Kidney glomerular epithelial cell (primary cell): Measurements from ENCODE around the gene CHCHD6.

Experiments used
- DNase-seq: peaks from one replicate; lab custom pipeline; 2025; lab: John Stamatoyannopoulos, UW

The CHCHD6 gene

DNA sequence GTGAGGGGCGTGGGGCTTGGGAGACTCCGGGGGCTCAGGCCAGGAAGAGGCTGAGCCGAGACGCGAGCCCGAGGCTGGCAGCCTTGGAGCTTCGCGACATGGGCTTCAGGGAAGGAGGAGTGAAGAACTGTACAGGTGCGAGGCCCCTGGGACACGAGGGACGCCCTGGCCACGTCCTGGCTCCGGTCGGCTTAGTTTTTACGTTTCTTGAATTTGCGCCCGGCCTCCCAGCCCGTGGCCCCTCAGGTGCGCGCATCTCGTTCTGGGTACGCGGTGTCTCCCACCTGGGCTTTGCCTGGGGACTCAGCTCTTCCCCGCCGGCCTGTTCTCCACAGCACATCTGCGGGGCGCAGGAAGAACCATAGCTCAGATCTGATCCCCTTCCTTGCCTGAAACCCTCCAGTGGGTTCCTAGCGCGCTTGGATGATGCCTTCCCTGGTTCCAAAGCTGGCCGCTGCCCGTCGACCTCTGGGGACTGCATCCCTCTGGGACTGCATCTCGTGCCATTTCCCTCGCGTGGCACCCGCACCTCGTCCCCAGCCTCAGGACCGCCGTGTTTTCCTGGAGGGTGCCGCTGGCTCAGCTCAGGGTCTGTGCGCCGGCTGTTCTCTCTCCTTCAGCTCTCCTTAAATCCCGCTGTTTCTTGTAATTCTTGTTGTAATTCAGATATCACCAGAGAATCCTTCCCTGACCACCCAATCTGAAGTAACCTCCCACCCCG, 614 bp downstream of the CHCHD6 start:
- DNase-seq, result no peak

GRCh38 chr3:126706631-126707030, 2.6 kb downstream of the CHCHD6 start:
- DNase-seq, result no peak

- DNase-seq, result no peak
These were observed 7.2 kb downstream of the CHCHD6 start for GRCh38 chr3:126711121-126711760.

- no peak for DNase-seq
These were observed 9.2 kb downstream of the CHCHD6 start for GRCh38 chr3:126713199-126713598.

DNA sequence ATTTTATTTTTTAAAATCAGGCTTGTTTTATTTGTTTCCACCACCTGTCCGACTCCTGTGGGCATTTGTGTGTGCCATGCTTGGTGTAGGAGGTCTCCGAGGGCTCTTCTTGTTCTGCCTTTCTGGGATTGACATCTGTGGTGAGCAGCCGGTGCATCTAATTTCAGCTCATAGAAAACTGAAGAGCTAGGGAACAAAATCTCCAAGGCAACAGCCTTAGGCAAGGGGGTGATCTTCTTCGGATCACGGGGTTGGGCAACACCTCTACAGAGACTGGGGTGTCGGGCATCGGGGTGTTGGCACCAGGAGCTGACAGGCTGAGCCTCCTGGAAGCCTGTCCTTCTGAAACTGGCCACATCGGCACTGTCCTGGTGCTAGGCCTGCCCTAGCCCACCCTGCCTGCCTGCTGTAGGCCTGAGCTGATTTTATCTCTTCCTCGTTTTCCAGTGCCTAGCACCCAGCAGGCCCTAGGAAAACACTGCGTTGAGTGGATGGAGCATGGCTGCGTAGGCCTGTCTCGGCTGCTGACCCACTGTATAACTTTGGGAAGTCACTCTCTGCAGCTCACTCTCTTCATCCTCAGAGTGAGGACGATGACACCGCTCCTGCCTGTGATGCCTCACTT, 10.3 kb downstream of the CHCHD6 start:
- DNase-seq, result no peak

DNA sequence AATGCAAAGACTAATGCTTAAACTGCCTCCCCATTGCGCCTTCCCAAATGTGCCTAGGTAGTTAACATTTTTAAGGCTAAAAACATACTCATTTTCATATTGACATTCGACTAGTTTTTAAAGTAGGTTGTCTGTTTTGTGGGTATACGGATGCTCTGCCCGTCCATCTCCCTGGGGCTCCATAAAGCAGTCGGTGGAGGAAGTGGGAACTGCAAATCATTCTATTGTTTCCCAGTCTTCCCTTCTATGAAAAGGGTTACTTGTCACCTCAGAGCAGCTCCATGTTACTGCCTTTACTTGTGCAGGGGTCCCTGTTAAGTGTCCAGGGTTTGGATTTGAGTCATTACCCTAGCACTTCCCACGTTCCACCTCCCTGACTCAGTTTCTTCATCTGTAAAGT, 10.9 kb downstream of the CHCHD6 start:
- DNase-seq, result no peak

- DNase-seq, result no peak
These were observed 11.4 kb downstream of the CHCHD6 start for GRCh38 chr3:126715432-126715831.

GRCh38 chr3:126716057-126716456, 12.0 kb downstream of the CHCHD6 start:
- no peak for DNase-seq

- no peak for DNase-seq
These were observed 14.8 kb downstream of the CHCHD6 start for GRCh38 chr3:126718561-126719445.

DNA sequence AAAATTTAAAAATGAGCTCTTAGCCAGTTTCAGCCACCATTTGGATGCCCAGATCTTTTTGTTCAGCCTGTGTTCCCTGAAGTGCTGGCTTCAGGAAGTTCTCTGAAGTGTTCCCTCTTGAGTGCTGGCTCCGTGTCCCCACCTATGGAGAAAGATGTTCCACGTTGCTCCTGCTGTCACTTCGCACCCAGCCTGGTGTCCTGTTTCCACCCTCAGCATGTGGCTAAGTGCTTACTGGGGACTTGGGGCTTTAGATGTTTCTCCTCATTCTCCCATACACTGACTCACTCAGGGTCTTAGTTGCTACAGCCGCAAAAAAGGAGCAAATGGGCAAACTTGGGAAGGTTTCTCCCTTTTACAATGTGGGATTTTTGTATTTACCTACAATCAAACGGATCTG, 16.6 kb downstream of the CHCHD6 start:
- no peak for DNase-seq

DNA sequence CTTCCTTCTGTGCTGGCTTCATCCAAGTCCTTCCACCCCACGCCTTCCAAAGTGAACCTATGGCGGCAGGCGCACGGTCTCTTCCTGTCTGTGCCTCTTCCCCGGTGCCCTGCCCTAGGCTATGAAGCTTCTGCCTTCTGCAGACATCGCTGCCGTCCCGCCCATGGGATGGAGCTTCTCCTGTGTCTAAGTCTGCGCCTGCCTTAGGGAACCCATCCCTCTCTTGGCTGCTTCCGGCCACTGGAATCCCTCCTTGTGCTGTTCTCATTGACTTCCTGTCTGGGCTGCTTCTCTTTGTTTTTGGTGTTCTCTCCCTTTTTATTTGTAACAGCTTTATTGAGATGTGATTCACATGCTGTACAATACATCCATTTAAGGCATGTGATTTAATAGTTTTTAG, 17.2 kb downstream of the CHCHD6 start:
- no peak for DNase-seq

DNA sequence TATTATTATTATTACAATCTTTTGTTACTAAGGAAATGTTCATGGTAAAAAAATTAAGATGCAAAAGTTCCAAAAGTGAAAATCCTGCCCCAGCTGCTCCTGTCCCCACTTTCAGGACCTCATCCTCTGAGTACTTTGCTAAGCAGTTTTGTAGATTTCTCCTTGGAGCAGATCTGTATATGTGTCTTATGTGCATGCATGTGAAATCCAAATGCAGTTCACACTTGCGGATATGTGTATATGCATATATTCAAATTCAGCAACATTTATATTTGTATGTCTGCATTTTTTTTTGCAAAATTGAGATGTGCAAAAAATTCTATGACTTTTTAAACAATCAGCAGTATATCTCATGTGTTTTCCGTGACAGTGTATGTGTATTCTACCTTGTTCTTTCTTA, 19.2 kb downstream of the CHCHD6 start:
- DNase-seq, result no peak

- DNase-seq, result no peak
These were observed 19.8 kb downstream of the CHCHD6 start for GRCh38 chr3:126723801-126724200.

DNA sequence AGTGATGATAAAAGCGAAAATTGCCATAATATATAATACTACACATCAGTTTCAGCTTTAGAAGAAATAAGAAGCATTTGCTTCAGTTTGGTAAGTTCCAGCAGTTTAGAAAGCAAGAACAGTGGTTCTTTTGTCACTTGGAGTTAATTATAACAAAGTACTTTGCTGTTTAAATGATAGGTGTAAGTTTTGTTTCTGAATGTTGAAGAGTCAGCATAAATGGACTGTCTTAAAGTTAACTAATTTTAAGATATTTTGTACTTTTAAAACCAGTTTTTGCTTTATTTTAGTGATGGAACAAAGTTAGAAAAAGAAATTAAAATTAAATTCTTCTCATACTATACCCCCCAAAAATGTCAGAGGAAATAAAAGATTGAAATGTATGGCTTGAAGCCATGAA, 24.6 kb downstream of the CHCHD6 start:
- DNase-seq, result no peak

- DNase-seq, result no peak
These were observed 26.3 kb downstream of the CHCHD6 start for GRCh38 chr3:126730376-126730775.

GRCh38 chr3:126731044-126731443, 27.0 kb downstream of the CHCHD6 start:
- DNase-seq, result no peak

DNA sequence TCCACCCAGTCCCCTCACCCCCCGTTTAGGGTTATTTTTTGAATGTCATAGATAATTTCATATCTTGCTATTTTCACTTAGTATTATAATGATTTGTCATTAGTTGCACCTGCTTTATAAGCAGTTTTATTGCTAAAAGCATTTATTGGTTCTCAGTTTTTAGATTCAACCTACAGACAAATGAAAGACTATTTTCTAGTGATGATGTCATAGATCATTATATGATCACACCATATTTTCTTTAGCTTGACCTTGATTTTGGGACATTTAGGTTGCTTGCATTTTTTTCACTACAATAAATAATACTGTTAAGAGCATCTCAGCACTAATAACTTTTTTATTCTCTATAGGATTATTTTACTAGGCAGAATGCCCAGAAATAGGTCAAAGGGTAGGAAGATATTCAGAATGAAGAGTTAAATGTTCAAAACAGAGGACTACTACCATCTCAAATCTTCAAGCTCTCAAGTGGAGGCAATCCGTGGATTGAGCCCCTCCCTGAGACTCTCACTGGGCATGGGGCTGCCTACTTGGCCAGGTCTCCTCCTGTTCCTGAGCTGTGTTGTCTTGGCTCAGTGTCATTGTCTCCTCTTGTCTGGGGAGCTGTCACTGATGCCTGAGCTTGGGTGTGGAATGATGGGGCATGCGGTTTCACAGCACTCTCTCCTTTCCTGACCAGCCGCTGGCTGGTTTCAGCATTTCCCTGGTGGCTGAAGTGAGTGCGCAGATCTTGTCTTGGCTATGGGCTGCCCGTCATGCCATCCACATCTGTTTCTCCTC, 28.4 kb downstream of the CHCHD6 start:
- no peak for DNase-seq

DNA sequence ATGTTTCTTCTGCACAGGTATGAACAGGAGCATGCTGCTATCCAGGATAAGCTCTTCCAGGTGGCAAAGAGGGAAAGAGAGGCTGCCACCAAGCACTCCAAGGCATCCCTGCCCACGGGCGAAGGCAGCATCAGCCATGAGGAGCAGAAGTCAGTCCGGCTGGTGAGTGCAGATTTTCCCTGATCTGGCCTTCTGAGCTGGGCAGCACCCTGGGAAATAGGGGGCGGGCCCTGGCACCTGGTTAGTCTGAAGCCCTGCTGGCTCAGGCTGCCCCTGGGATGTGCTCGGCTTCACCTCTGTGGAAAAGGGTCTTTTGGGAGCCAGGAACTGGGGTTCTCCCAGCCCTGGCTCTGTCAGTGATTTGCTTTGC, 29.0 kb downstream of the CHCHD6 start:
- no peak for DNase-seq

DNA sequence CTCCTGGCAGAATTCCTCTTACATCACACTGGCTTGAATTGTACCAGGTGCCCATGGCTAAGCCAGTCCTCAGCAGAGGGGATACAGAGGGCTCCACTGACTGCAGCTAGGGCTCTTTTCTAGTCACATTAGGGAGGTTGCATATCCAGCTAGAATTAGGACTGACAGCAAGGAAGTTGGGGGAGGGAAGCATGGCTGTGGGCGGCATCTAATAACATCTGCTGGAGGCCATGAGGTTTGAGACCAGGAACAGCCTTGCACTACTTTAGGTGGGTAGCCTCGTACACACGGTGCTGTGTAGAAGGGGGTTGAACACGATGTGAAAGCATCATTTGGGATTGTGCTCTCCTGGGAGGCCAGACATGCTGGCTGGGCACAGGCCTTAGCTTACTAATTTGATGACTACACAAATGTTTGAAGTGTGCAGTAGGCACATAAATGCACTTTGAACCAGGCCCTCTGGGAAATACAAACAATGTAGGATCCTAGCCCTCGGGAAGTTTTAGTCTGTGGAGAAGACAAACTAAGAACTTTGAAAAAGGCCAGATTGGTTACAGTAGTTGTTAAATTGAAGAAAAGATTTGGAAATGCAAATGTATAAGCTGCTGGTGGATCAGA, 30.2 kb downstream of the CHCHD6 start:
- DNase-seq, result no peak

- DNase-seq, result no peak
These were observed 33.5 kb downstream of the CHCHD6 start for GRCh38 chr3:126737527-126737926.

DNA sequence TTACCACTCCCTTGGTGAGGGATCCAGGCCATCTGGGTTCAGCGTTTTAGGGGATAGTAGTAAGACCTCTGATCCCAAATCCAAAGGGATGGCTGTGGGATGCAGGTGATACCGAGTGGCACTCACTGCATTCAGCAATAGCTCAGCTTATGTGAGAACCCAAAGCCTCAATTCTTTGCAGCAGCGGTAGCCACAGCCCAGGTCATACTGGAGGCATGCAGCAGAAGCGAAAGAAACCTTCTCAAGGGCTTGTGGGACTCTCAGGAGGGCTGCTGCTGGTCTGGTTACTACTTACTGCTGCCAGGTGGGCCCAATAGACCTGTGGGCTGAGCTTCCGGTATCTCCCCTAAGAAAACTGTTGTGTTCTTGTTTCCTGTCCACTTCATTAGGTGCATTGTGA, 38.0 kb downstream of the CHCHD6 start:
- no peak for DNase-seq
